GM12878 (cell line): ENCODE measurements around the gene GREB1. TPM values are rescaled to one million over a fixed set of nuclear protein-coding genes. Genes with fewer than 3 reads are reported as not detected.

Source experiments
- POLR2A ChIP-seq: IDR thresholded peaks from 2 replicates; pipeline ENCODE4 v1.6.1; 2011; ENCODE audit warnings: low read depth, mild to moderate bottlenecking, low read length
- STAT3 ChIP-seq: IDR thresholded peaks from 2 replicates; pipeline ENCODE4 v1.6.1; 2011; ENCODE audit warnings: low read depth, low read length, improper control_type of control experiment
- polyA plus RNA-seq, 11 experiments: library from polyadenylated mRNA; depleted of rRNA in 4 of 11; unstranded in 6 of 11; stranded (reverse) in 5 of 11; fragments of >200 nt; fragmentation: Nextera tagmentation in 4 of 11; fragmentation: Illumina TruSeq in 1 of 11; extraction: Ambion mirVana in 4 of 11; extraction: Trizol in 1 of 11; gene quantifications; 1 replicate in 1 of 11; 2 replicates in 10 of 11; pipeline versions ENCODE4 v1.2.1 to v1.2.3, GENCODE V29; 2011 to 2016; ENCODE audit warnings: inconsistent platforms in 2 of 11, missing spikeins in 2 of 11, low read depth in 1 of 11
- total RNA-seq, 4 experiments: library from RNA; depleted of rRNA in 3 of 4; stranded (reverse); fragments of >200 nt in 3 of 4; fragmentation: Illumina TruSeq in 1 of 4; extraction: Trizol in 1 of 4; gene quantifications; 2 replicates each; pipeline versions ENCODE4 v1.2.1 to v1.2.3, GENCODE V29; 2013 to 2021
- TF ChIP-seq, protein P1 (sequence below): fragments of 450-650 bp; IDR thresholded peaks from 2 replicates; pipeline ENCODE4 v1.6.1; 2017; ENCODE audit warnings: borderline replicate concordance
- TF ChIP-seq, protein P2 (sequence below): IDR thresholded peaks from 2 replicates; pipeline ENCODE4 v1.6.1; 2011; ENCODE audit warnings: low read depth, low read length, improper control_type of control experiment, borderline replicate concordance
- TF ChIP-seq, protein P3 (sequence below): fragments of 150-350 bp; IDR thresholded peaks from 2 replicates; pipeline ENCODE4 v1.6.1; 2016; ENCODE audit warnings: low read depth, low read length

GREB1 gene
- total and polyA plus RNA-seq, 10 of the 15 experiments (the other 5 are each of a cell fraction or from before 2014, with no cell fraction given), result 0.09 to 2.1 (median 0.37) TPM; not detected in 1

DNA sequence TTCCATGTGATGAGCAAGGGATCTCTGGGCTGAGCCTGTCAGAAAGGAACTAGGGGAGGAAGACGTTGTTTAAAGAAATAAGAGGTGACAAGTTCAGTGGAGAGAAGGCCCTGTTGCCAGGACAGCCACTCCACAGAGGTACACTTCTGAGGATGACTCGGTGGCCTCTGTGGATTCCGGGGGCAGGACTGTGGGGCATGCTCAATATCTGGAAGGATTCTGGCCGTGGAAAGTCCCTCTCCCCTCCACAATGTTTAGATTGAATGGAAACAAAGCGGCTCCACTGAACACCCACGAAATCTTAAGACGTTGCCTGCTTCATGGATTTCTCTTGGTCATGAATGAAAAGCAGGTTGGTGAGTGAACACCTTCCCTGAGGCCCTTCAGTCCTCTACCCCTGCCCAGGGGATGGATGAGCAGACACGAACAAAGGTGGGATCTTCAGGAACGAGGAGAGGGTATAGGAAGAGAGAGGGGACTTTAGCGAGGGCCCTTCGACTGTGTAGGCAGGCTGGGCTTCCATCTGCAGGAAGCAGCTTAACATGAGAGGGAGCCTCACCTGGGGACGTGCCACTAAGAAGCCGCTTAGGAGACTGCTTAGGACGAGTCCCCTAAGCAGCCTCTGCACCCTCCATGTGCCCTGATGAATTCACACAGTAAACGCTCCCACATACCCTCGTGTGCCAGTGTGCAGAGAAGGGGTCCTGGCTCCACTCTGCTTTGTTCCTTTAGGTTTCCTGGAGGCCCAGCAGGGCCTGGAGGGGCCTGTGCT lies 134.2 kb downstream of the GREB1 start (continued):
- TF ChIP-seq, protein P1, sequence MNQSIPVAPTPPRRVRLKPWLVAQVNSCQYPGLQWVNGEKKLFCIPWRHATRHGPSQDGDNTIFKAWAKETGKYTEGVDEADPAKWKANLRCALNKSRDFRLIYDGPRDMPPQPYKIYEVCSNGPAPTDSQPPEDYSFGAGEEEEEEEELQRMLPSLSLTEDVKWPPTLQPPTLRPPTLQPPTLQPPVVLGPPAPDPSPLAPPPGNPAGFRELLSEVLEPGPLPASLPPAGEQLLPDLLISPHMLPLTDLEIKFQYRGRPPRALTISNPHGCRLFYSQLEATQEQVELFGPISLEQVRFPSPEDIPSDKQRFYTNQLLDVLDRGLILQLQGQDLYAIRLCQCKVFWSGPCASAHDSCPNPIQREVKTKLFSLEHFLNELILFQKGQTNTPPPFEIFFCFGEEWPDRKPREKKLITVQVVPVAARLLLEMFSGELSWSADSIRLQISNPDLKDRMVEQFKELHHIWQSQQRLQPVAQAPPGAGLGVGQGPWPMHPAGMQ, result no peak
- TF ChIP-seq, protein P2, sequence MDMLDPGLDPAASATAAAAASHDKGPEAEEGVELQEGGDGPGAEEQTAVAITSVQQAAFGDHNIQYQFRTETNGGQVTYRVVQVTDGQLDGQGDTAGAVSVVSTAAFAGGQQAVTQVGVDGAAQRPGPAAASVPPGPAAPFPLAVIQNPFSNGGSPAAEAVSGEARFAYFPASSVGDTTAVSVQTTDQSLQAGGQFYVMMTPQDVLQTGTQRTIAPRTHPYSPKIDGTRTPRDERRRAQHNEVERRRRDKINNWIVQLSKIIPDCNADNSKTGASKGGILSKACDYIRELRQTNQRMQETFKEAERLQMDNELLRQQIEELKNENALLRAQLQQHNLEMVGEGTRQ, result no peak
- TF ChIP-seq POLR2A (no peak), STAT3 (no peak)
- TF ChIP-seq, protein P3, sequence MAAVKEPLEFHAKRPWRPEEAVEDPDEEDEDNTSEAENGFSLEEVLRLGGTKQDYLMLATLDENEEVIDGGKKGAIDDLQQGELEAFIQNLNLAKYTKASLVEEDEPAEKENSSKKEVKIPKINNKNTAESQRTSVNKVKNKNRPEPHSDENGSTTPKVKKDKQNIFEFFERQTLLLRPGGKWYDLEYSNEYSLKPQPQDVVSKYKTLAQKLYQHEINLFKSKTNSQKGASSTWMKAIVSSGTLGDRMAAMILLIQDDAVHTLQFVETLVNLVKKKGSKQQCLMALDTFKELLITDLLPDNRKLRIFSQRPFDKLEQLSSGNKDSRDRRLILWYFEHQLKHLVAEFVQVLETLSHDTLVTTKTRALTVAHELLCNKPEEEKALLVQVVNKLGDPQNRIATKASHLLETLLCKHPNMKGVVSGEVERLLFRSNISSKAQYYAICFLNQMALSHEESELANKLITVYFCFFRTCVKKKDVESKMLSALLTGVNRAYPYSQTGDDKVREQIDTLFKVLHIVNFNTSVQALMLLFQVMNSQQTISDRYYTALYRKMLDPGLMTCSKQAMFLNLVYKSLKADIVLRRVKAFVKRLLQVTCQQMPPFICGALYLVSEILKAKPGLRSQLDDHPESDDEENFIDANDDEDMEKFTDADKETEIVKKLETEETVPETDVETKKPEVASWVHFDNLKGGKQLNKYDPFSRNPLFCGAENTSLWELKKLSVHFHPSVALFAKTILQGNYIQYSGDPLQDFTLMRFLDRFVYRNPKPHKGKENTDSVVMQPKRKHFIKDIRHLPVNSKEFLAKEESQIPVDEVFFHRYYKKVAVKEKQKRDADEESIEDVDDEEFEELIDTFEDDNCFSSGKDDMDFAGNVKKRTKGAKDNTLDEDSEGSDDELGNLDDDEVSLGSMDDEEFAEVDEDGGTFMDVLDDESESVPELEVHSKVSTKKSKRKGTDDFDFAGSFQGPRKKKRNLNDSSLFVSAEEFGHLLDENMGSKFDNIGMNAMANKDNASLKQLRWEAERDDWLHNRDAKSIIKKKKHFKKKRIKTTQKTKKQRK, result no peak
